H9 (cell line): Measurements from ENCODE around the gene MRC2. TPM values are rescaled to one million over a fixed set of nuclear protein-coding genes. Genes with fewer than 3 reads are reported as not detected.

Experiments
- DNase-seq: peaks from one replicate; pipeline ENCODE4 v3.0.0-alpha.2; 2017
- H2AFZ ChIP-seq: one replicate; pipeline ENCODE4 v1.6.1; 2013; ENCODE audit warnings: mild to moderate bottlenecking, low read length, control low read depth, moderate library complexity
- H2AK5ac ChIP-seq: 2 replicates; pipeline ENCODE4 v1.6.1; 2013; ENCODE audit warnings: low read length, control low read depth, mixed read lengths; ENCODE audit not compliant: insufficient read length
- H2BK120ac ChIP-seq: one replicate; pipeline ENCODE4 v1.6.1; 2013; ENCODE audit warnings: low read depth, mild to moderate bottlenecking, low read length, control low read depth, inconsistent platforms; ENCODE audit not compliant: poor library complexity, severe bottlenecking
- H2BK12ac ChIP-seq: 2 replicates; pipeline ENCODE4 v1.6.1; 2013; ENCODE audit warnings: low read length, control low read depth, mixed read lengths, low read depth; ENCODE audit not compliant: insufficient read length
- H2BK15ac ChIP-seq: 2 replicates; pipeline ENCODE4 v1.6.1; 2013; ENCODE audit warnings: low read depth, low read length, control low read depth
- H2BK20ac ChIP-seq: one replicate; pipeline ENCODE4 v1.6.1; 2013; ENCODE audit warnings: low read depth, mild to moderate bottlenecking, low read length, control low read depth, inconsistent platforms; ENCODE audit not compliant: poor library complexity, severe bottlenecking
- H2BK5ac ChIP-seq: 2 replicates; pipeline ENCODE4 v1.6.1; 2013; ENCODE audit warnings: low read length, control low read depth, mixed read lengths; ENCODE audit not compliant: insufficient read length
- H3K14ac ChIP-seq: 2 replicates; pipeline ENCODE4 v1.6.1; 2013; ENCODE audit warnings: low read length, control low read depth; ENCODE audit not compliant: insufficient read depth
- H3K18ac ChIP-seq: 2 replicates; pipeline ENCODE4 v1.6.1; 2013; ENCODE audit warnings: low read depth, mild to moderate bottlenecking, mixed read lengths, low read length, control low read depth; ENCODE audit not compliant: insufficient read length
- H3K23ac ChIP-seq: 2 replicates; pipeline ENCODE4 v1.6.1; 2013; ENCODE audit warnings: low read length, control low read depth, mixed read lengths, low read depth; ENCODE audit not compliant: insufficient read length
- H3K23me2 ChIP-seq: 2 replicates; pipeline ENCODE4 v1.6.1; 2013; ENCODE audit warnings: low read depth, mild to moderate bottlenecking, mixed read lengths, low read length, control low read depth; ENCODE audit not compliant: insufficient read length, poor library complexity, severe bottlenecking
- H3K27ac ChIP-seq: 2 replicates; pipeline ENCODE4 v1.5.1; 2013; ENCODE audit warnings: low read length, control low read depth, mixed read lengths, low read depth; ENCODE audit not compliant: insufficient read length
- H3K27me3 ChIP-seq: 2 replicates; pipeline ENCODE4 v1.6.1; 2013; ENCODE audit warnings: low read length, control low read depth, inconsistent platforms; ENCODE audit not compliant: insufficient read depth
- H3K4ac ChIP-seq: 2 replicates; pipeline ENCODE4 v1.6.1; 2013; ENCODE audit warnings: low read depth, mild to moderate bottlenecking, control low read depth, inconsistent platforms, low read length, moderate library complexity
- H3K4me1 ChIP-seq: 2 replicates; pipeline ENCODE4 v1.6.1; 2013; ENCODE audit warnings: low read length, control low read depth, inconsistent platforms; ENCODE audit not compliant: insufficient read depth
- H3K4me2 ChIP-seq: 2 replicates; pipeline ENCODE4 v1.6.1; 2013; ENCODE audit warnings: low read length, control low read depth, mixed read lengths; ENCODE audit not compliant: insufficient read length, insufficient read depth
- H3K56ac ChIP-seq: 2 replicates; pipeline ENCODE4 v1.6.1; 2013; ENCODE audit warnings: low read depth, mild to moderate bottlenecking, mixed read lengths, low read length, control low read depth; ENCODE audit not compliant: insufficient read length
- H3K79me1 ChIP-seq: 2 replicates; pipeline ENCODE4 v1.6.1; 2013; ENCODE audit warnings: low read depth, mild to moderate bottlenecking, moderate library complexity, low read length, control low read depth, inconsistent platforms; ENCODE audit not compliant: insufficient read depth, poor library complexity, severe bottlenecking
- H3K79me2 ChIP-seq: 2 replicates; pipeline ENCODE4 v1.6.1; 2013; ENCODE audit warnings: low read length, control low read depth, inconsistent platforms; ENCODE audit not compliant: insufficient read depth
- H3K9ac ChIP-seq: 2 replicates; pipeline ENCODE4 v1.6.1; 2013; ENCODE audit warnings: low read length, control low read depth, mixed read lengths; ENCODE audit not compliant: insufficient read length; ENCODE audit errors: extremely low read depth
- H3K9me3 ChIP-seq: one replicate; pipeline ENCODE4 v1.6.1; 2013; ENCODE audit warnings: low read depth, low read length, inconsistent platforms; ENCODE audit not compliant: control insufficient read depth
- H3T11ph ChIP-seq: one replicate; pipeline ENCODE4 v1.6.1; 2013; ENCODE audit warnings: mild to moderate bottlenecking, low read length, control low read depth, inconsistent platforms
- H4K20me1 ChIP-seq: one replicate; pipeline ENCODE4 v1.6.1; 2013; ENCODE audit not compliant: control insufficient read depth, insufficient read length, insufficient read depth
- H4K5ac ChIP-seq: 2 replicates; pipeline ENCODE4 v1.6.1; 2013; ENCODE audit warnings: low read depth, mild to moderate bottlenecking, mixed read lengths, low read length, control low read depth; ENCODE audit not compliant: insufficient read length
- H4K8ac ChIP-seq: replicated peaks from 2 replicates; pipeline ENCODE4 v1.6.1; 2013; ENCODE audit warnings: low read length, control low read depth, mixed read lengths, low read depth; ENCODE audit not compliant: insufficient read length
- H4K91ac ChIP-seq: 2 replicates; pipeline ENCODE4 v1.6.1; 2013; ENCODE audit warnings: low read depth, mild to moderate bottlenecking, moderate library complexity, mixed read lengths, low read length, control low read depth; ENCODE audit not compliant: insufficient read length
- H3K27ac Mint-ChIP-seq, 3 experiments: 2 replicates in 2 of 3; 3 replicates in 1 of 3; pipeline ENCODE4 v1.8.0; 2020 to 2021; ENCODE audit warnings: mixed read lengths in 3 of 3, mild to moderate bottlenecking in 1 of 3, moderate library complexity in 1 of 3
- H3K27me3 Mint-ChIP-seq: 2 replicates; pipeline ENCODE4 v1.8.0; 2021; ENCODE audit warnings: low read depth, mild to moderate bottlenecking, moderate library complexity, mixed read lengths
- H3K36me3 Mint-ChIP-seq, 3 experiments: 2 replicates in 2 of 3; 3 replicates in 1 of 3; pipeline ENCODE4 v1.8.0; 2020 to 2021; ENCODE audit warnings: low read depth in 3 of 3, mixed read lengths in 3 of 3; ENCODE audit not compliant: insufficient read depth in 1 of 3
- H3K4me1 Mint-ChIP-seq, 2 experiments: 2 replicates each; pipeline ENCODE4 v1.8.0; 2020; ENCODE audit warnings: mixed read lengths in 2 of 2
- H3K4me3 Mint-ChIP-seq, 2 experiments: 2 replicates in 1 of 2; 3 replicates in 1 of 2; pipeline ENCODE4 v1.8.0; 2020 to 2021; ENCODE audit warnings: mild to moderate bottlenecking in 2 of 2, mixed read lengths in 2 of 2, moderate library complexity in 1 of 2
- H3K9me3 Mint-ChIP-seq, 2 experiments: 2 replicates in 1 of 2; 3 replicates in 1 of 2; pipeline ENCODE4 v1.8.0; 2020; ENCODE audit warnings: mild to moderate bottlenecking in 2 of 2, mixed read lengths in 2 of 2, moderate library complexity in 1 of 2
- CTCF ChIP-seq: fragments of 200-600 bp; sonication (generic); conservative IDR thresholded peaks from 3 replicates; pipeline ENCODE4 v1.8.0; 2021; ENCODE audit warnings: antibody characterized with exemption, mild to moderate bottlenecking
- WGBS: extraction: QIAGEN DNeasy Blood & Tissue Kit; methylation state at CpG from one replicate; pipeline ENCODE4 v1.1.7; 2013; ENCODE audit warnings: missing lambda C conversion rate, low lambda C conversion rate, mixed read lengths; ENCODE audit not compliant: insufficient read length; ENCODE audit errors: extremely low coverage; 5-methylcytosine and 5-hydroxymethylcytosine counted together
- total RNA-seq: library from RNA; stranded (reverse); gene quantifications from 2 replicates; pipeline ENCODE4 v1.2.1, GENCODE V29; 2021

The MRC2 gene
- total RNA-seq, 1 experiment from 2014 or later: 18.7 TPM

GRCh38 chr17:62727916-62728672 is 100.6 kb downstream of the MRC2 start:
- Histone ChIP-seq H3K4me1 (no peaks in the 10 kb centered on the region), H3K4ac (no peak overlapping the region), H3K27ac (no peak overlapping the region), H3K4me2 (no peak overlapping the region), H4K5ac (no peak overlapping the region), H2BK15ac (no peak overlapping the region), H3K18ac (no peak overlapping the region), H4K91ac (no peak overlapping the region), H2BK12ac (no peak overlapping the region), H3K56ac (no peak overlapping the region), H3K9me3 (no peaks in the 10 kb centered on the region), H2AK5ac (no peak overlapping the region), H3K79me1 (no peaks in the 10 kb centered on the region), H2BK20ac (no peak overlapping the region), H4K20me1 (no peaks in the 10 kb centered on the region), H3K23ac (no peak overlapping the region), H2BK5ac (no peak overlapping the region), H3K23me2 (no peaks in the 10 kb centered on the region), H3T11ph (no peak overlapping the region), H2AFZ (no peak overlapping the region), H3K14ac (no peak overlapping the region), H3K27me3 (no peaks in the 10 kb centered on the region), H4K8ac (no peak overlapping the region), H3K79me2 (no peaks in the 10 kb centered on the region), H2BK120ac (no peak overlapping the region), H3K9ac (no peak overlapping the region)
- Mint-ChIP-seq H3K4me1 (peaks cover 24 to 26% of the 10 kb centered on the region in 2 experiments), H3K4me3 (no peak overlapping the region), H3K36me3 (peaks cover 0 to 11% (median 3%) of the 10 kb centered on the region in 3 experiments; a peak in 2 of 7 replicates), H3K9me3 (peaks cover 0 to 12% of the 10 kb centered on the region in 2 experiments; a peak in 2 of 5 replicates), H3K27ac (peak overlapping the region in 1 of 3 experiments; percentile 52; a peak in 2 of 7 replicates), H3K27me3 (no peaks in the 10 kb centered on the region; the same call in 1 of the 2 replicates)
- no CpG with 5 or more reads among the region's 6 CpGs for WGBS
- peak; percentile 54 for DNase-seq
- TF ChIP-seq CTCF: peak; percentile 44; the same call in 2 of the 3 replicates
